Measurements from ENCODE around the gene MAGI2.

GRCh38 chr7:78141522-78142281 is 1311.8 kb downstream of the MAGI2 start:
- no peak for TF ChIP-seq CTCF (IDR thresholded peaks at IDR 0.05)
- no peak for TF ChIP-seq POLR2A (IDR thresholded peaks at IDR 0.05)

Data from esophagus squamous epithelium (tissue), 4 donors.